Activated T-cell treated with anti-CD3 and anti-CD28 coated beads for 48 hours (primary cell): ENCODE data around the gene DCST2.

ENCODE experiments used
- DNase-seq: peaks from one replicate; pipeline ENCODE4 v3.0.0-alpha.2; 2020; ENCODE audit warnings: low read depth

The DCST2 gene

DNA sequence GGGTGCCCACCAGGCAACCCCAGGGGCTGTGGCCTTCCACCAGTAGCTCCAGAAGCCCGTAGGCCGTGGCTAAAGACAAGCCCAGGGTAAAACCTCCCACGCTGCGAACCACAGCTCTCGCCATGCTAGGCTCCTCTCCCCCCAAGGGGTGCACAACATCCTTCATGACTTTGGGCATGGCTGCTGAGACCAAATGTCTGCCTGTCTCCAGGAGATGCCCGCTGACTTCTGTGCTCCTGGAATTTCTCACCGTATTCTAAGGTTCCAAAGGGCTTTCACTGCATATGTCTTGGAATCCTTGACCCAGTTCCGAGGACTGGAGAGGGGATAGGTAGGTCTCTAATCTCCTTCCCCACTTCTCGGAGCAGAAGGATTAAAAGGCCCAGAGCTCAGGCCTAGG is at the start of gene DCST2, which contains the start of gene DCST1:
TSS of gene DCST2 (minus strand) at position 258 of the 400 bp plus-strand sequence. CDS start at position 178, 80 bp downstream.
TSS of gene DCST1 (plus strand) at position 301 of the 400 bp plus-strand sequence. CDS start 213 bp downstream, outside the sequence.
- DNase-seq: no peak

- no peak for DNase-seq
These were observed 49.5 kb upstream of the DCST2 start for GRCh38 chr1:155083052-155083541.

DNA sequence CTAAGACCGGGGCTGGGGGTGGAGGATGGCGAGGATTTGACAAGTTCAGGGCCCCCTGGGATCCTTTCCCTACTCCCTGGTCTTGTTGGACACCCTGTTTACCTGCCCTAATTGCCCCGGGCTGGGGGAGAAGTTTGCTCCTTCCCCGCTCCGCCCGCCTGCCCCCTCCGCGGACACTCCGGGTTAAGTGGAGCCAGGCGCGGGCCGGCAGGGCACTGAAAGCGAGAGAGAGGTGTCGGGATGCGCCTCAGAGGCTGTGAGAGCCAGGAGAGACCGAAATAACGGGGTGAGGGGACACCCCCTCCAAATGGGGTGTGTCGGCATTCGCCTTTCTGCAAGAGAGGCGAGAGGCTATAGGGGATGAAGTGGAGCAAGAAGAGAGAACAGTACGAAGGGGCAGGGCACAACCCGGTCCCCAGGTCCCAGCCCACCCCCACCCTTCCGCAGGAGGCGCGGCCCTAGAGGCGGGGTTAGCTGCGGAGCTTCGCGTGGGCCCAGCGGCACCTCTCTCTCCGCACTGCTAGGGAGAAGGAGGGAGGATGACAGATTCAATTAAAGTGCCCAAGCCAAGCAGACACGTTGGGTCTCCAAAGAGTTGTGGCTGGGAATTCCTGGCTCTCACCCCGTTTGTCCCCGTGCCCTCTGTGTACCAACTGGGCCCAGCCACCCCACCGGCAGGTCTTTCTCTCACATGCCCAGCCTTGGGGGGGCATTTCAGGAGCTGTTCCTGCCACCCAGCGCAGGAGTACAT is 48.9 kb upstream of the DCST2 start:
- DNase-seq: no peak

DNA sequence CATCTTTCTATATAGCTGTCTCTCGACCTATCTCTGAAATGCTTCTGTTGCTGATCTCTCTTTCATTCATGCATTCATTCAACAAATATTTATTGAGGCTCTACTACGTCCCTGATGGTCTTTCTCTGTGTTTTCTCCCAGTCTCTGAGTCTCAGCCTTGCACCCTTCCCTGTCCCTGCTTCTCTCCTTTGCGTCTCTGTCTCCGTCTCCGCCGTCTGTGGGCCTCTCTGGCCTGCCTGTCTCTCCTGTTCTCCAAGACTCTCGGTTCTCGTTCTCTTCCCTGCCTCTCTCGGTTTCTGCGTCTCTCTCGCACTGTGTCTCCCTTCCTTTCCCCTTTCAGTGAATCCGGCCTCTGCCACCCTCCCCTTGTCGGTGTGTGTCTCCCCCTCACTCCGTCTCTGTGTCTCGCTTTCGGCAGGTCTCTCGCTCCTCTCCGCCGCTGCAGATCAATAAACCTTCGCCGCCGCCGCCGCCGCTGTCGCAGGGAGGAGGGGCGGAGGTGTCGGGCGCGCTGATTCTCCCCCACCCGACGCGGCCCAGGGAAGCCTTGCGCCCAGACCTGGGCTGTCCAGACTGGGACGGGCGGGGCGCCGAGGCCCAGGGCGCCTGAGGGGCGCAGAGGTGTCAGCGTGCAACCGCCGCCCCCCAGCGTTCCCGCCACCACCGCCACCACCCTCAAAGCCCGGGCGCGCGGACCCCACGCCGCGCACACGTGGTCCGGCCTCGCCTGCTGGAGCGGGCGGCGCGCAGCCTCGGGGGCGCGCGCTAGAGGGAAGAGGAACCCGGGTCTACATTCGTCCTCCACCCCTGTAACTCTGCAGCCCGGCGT is 48.1 kb upstream of the DCST2 start:
- DNase-seq: no peak

GRCh38 chr1:155080312-155081228 is 47.0 kb upstream of the DCST2 start:
- no peak for DNase-seq

DNA sequence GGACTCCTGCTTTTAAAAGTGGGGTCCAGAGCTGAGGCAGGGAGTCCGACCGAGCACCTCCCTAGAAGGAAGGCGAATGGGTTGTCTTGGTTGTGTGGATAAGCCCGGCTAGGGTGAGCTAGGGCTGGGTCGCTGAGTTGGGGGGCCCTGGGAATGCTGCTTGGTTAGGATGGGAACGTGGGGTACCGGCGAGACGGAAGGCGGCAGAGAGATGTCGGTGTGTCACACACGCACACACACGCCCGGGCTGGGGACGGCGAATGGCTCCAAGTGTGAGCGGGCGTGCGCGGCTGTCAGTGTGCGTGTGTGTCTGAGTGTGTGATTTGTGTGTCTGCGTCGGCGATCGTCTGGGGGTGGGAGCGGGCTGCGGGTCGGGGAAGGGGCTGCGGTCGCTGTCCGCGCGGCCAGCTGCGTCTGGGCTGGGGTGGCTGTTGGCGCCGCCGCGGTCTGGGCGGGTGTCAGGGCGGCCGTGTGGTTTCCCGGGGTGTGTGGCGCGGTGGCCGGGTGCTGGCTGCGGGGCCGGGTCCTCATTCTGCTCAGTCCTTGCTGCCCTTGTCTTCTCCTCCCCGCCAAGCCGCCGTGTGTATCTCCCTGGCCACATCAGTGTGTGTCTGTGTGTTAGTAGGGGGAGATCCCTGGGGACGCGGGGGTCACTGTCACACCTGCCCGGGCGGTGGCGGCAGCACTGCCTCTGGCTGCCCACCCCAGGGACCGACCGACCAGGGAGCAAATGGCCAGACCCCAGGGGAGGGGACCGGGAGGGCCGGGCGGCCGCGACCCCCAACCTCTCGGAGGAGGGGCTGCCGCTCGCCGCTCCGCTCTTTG is 46.1 kb upstream of the DCST2 start:
- no peak for DNase-seq

DNA sequence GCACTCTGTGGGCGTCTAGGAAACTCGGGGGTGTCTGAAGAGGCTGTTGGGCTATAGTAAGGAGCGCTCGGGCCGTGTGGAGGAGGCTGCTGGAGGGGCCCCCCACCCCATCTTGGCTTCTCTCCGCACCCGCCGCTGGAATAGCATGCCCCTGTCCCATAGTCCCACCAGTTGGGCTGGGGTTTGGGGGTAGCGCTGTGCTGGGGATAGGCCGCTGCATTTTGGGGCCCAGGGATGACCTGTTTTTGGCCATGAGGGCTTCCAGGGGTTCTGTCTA is 45.6 kb upstream of the DCST2 start:
- DNase-seq: no peak

GRCh38 chr1:155078469-155079209 is 45.1 kb upstream of the DCST2 start, which contains the start of gene EFNA3:
EFNA3 (plus strand) TSS chr1:155078837; CDS start chr1:155078942, 105 bp downstream.
- DNase-seq: peak; percentile 66

DNA sequence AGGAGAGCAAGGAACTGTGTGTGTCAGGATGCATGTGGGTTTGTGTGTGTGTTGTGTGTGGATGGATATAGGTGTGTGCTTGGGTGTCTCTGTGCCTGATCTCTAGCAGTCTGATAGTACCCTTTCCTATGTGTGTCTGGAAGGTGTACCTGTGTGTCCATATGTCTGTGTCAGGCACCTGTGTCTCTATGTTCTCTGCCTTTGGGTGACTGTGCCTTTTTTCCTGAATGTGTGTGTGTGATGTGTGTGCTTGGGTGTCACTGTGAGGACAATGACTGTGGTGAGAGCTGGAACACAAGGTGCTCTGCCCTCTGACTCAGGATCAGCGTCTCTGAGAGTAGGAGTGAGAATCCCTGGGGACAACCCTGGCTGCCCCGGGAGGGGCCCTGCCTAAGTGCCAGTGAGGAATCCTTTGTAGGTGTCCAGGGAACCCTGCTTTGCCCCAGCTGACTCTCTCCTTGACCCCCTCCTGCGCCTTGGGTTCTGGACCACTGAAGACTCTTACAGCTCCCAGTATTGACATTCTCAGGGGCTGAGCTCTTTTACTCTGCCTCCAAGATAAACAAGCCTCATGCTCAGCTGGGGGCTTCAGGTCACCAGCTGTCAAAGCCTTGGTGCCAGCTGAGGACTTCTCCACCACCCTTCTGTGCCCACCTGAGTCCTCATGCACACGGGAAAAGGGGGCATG is 44.3 kb upstream of the DCST2 start:
- no peak for DNase-seq

DNA sequence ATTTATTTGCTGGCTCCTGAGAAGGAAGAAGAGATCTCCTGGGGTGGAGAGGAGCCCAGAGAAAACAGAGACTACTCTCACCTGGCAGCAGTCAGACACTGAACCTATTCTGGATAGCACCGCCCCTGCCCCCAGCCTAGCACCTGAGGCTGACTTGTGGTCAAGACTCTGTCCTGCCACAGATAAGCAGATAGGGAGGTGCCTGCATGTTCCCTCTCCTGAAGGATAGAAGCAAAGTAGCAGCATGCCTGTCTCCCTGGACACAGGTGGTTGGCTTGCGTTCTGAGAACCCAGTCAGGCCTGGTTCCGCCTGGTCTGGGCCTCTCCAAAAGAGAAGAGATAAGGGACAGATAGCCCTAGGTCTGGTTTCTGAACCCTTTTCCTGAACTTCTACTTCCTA is 43.8 kb upstream of the DCST2 start:
- DNase-seq: no peak

GRCh38 chr1:155076371-155076770 is 42.8 kb upstream of the DCST2 start:
- DNase-seq: no peak

DNA sequence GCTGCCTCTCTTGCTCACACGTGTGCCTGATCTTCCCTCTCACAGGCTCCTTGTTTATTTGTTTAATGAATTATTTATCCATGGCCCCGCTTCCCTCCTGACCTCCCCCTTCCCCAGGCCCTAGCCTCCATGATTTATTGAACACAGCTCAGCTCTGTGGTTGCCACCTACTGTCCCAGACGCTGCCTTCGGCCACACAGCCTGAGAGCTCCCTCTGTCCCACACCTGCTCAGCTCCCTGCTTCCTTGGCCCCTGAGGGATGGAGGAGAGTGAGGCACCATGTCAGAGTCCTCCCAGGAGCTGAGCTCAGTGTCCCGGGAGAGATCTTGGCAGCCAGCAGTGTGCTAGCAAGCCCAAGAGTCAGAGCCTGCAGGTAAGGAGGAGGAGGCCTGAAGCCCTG is 42.0 kb upstream of the DCST2 start:
- no peak for DNase-seq

DNA sequence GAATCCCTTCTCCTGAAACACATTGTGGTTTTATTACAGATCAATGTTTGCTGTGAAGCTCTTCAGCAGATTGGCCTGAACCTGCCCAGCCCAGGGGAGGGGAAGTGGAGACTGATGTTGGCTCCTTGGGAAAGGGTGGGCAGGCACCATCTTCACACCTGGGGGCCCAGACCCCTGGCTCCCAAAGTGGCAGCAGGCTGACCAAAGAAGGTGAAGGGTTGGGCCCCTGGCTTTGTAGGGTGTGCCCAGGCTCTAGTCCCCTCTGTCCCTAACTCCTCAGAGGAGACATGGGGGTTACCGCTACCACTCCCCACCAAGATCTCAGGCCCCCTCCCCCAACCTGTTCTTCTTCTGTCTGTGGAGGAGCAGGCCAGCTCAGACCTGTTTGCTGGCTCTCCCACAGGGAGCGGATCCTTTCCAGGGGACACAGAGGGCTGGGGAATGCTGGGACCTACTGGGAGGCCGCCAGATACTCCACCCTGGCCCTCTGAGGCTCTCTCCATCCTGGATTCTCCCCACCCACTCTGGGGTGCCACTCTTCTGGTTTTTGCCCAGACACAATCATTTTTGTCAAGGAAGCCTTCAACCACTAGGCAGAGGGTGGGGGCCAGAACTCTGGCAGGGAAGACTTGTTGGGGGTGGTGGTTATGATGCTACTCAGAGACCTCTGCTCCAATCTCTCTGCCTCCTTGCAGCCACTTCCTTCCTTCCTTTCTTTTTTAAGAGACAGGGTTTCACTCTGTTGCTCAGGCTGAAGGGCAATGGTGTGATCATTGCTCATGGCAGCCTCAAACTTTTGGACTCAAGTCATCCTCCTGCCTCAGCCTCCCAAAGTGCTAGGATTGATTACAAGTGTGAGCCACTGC is 40.0 kb upstream of the DCST2 start:
- DNase-seq: no peak

DNA sequence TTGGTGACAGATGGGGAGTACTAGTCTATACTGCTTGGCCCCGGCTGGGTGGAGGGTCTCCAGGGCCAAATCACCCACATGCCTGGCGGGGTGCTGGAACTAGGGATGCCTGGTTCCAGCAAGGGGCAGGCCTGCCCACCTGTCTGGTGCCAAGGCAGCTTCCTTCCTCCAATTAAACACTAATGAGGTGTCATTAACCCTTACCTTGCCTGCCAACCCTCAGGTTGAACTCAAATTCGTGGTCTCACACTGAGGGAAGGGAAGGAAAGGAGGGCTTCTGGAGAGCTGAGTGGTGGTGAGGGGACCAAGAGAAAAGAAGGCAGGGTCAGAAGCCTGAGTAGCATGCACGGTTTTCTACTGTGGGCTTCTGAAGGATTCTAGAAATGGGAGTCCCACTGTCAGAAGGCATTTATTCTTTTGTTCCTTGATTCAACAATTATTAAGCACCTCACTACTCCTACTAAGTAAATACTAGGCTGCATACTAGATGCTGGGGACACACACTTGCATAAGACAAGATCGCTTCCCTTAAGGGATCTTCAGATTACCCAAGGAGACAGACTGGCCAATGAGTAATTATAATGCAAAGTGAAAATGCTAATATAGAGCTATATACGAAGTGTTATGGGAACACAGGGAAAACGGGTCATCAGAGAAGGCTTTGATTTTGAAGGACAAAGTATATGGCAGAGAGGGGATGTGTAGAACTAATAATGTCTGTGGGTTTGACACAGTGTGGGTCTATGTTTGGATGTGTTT is 39.1 kb upstream of the DCST2 start:
- DNase-seq: no peak

GRCh38 chr1:155071701-155072100 is 38.1 kb upstream of the DCST2 start:
- DNase-seq: no peak

- DNase-seq: peak; percentile 73
These were observed 37.4 kb upstream of the DCST2 start for GRCh38 chr1:155070721-155071569.

GRCh38 chr1:155070158-155070621 is 36.6 kb upstream of the DCST2 start:
- DNase-seq: no peak
